HG03159 (cell line): ENCODE measurements around the gene UCN3.
A peak's percentile ranks its signal among the peaks of the same experiment; 100 is the strongest.
"Not testable (repeated sequence)": the region's sequence is repeated elsewhere in the genome, so short reads cannot be mapped to it uniquely, and the experiment has no call there.

Experiments
- ATAC-seq: cut with Tn5 transposase; IDR thresholded peaks from one replicate; pipeline ENCODE4 v1.9.1; 2021; ENCODE audit warnings: mild to moderate bottlenecking, moderate library complexity; ENCODE audit not compliant: unreplicated experiment

Gene UCN3

GRCh38 chr10:5404208-5405041 lies 39.7 kb downstream of the UCN3 start, which contains the start of gene TUBAL3:
Gene TUBAL3, minus strand, starts transcription at chr10:5404828. Its CDS starts 36 bp downstream, at chr10:5404792.
- ATAC-seq: no peak

- ATAC-seq: no peak
These were observed 42.2 kb downstream of the UCN3 start for GRCh38 chr10:5406918-5407317.

- not testable (repeated sequence) for ATAC-seq
These were observed 46.0 kb downstream of the UCN3 start for GRCh38 chr10:5410787-5411186.

DNA sequence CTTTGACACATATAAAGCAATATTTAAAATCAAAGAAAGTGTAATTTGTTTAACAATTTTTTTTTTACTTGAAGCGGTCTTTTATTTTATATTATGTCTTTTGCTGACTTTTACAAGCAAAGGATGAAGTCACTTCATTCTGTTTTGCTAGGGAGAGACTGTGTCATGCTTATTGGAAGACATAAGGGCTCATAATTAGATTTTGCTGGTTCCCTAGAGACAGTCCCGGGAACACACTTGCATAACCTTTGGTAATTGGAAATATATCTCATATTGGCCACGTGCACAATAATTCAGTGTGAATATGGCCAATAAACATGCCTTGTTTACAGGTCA lies 47.1 kb downstream of the UCN3 start:
- peak; percentile 6 for ATAC-seq

GRCh38 chr10:5412277-5412941 lies 47.6 kb downstream of the UCN3 start, which contains the start of gene NET1:
Gene NET1, plus strand, starts transcription at chr10:5412557. Its CDS starts 136 bp downstream, at chr10:5412693.
- ATAC-seq: peak; percentile 98

- no peak for ATAC-seq
These were observed 48.5 kb downstream of the UCN3 start for GRCh38 chr10:5413012-5413938.

- ATAC-seq: no peak
These were observed 52.2 kb downstream of the UCN3 start for GRCh38 chr10:5416981-5417380.

DNA sequence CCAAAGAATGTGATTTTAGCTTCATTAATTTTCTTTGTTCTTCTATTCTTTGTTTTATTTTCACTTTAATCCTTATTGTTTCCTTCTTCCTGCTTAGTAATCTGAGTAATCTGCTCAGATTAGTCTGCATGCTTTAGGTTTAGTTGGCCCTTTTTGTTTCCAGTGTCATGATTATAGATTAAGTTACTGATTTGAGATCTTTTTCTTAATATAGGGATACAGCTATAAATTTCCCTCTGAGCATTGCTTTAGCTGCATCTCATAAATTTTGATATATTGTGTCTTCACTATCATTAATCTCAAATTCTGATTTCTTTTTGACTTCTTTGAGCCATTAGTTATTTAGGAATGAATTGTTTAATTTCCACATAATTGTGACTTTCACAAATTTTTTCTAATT lies 53.8 kb downstream of the UCN3 start:
- no peak for ATAC-seq

DNA sequence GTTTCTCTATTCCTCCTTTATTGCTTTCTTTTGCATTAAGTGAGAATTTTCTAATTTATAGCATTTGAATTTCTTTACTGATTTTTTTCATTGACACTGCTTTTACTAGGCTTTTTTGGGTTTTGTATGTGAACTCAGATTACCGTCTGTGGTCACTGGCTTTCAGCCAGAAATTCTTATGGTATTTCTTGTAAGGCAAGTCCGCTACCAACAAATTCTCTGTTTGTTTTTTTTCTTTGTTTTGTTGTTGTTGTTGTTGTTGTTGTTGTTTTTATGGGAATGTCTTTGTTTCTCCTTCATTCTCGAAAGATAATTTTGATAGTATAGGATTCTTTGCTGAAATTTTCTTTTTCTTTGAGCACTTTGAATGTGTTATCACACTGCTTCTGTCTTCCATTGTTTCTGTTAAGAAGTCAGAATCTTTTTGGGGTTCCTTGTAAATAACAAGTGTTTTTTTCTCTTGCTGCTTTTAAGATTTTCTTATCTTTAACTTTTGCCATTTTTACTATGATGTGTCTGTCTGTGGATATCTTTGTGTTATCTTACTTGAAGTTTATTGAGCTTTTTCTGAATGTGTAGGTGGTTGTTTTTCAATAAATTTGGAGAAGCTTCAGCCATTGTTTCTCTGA lies 54.8 kb downstream of the UCN3 start:
- ATAC-seq: no peak

DNA sequence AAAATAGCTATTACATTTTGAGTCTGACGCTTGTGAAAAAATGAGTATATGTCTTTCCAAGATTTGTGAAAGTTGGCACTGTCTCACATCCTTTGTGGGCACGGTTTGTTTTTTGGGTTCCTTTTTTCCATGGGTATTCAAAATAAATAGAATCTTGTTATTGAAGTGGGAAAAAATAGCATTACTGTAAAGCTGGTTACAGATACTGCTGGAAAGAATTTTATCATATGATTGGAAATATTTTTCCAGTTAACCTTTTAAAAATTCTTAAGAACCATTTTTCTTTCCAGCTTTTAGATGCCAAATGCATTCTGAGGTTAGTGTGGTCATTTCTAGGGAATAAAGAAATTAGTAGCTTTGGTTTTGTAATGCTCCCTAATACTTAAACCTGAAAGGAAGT lies 59.0 kb downstream of the UCN3 start:
- no peak for ATAC-seq
